GM12878 (cell line): ENCODE results near the gene PPP4C. TPM values are rescaled to one million over a fixed set of nuclear protein-coding genes. Genes with fewer than 3 reads are reported as not detected.
A peak's percentile ranks its signal among the peaks of the same experiment; 100 is the strongest.

Source experiments
- BRCA1 ChIP-seq: IDR thresholded peaks from 2 replicates; pipeline ENCODE4 v1.6.1; 2011; ENCODE audit warnings: low read depth, low read length, improper control_type of control experiment
- CEBPB ChIP-seq, 2 experiments: fragments of 150-350 bp in 1 of 2; IDR thresholded peaks; 2 replicates each; pipeline ENCODE4 v1.6.1; 2012 to 2014; ENCODE audit warnings: low read depth in 2 of 2, low read length in 2 of 2, borderline replicate concordance in 1 of 2, inconsistent platforms in 1 of 2
- CTCF ChIP-seq, 3 experiments: IDR thresholded peaks in 2 of 3; conservative IDR thresholded peaks in 1 of 3; 2 replicates each; pipeline ENCODE4 v1.5.1; 2011; ENCODE audit warnings: low read depth in 3 of 3, low read length in 3 of 3, mild to moderate bottlenecking in 3 of 3, control low read depth in 2 of 3, moderate library complexity in 2 of 3, inconsistent platforms in 1 of 3, mixed read lengths in 1 of 3; ENCODE audit not compliant: control insufficient read depth in 2 of 3, insufficient read depth in 1 of 3; ENCODE audit errors: extremely low read depth in 1 of 3
- E2F8 ChIP-seq: fragments of 450-650 bp; IDR thresholded peaks from 2 replicates; pipeline ENCODE4 v1.6.1; 2018; ENCODE audit warnings: mild to moderate bottlenecking, low read depth, moderate library complexity; ENCODE audit not compliant: partially characterized antibody
- MXI1 ChIP-seq: fragments of 150-350 bp; IDR thresholded peaks from 2 replicates; pipeline ENCODE4 v1.6.1; 2011; ENCODE audit warnings: low read depth, mild to moderate bottlenecking, inconsistent platforms, low read length, improper control_type of control experiment
- NFIC ChIP-seq: IDR thresholded peaks from 2 replicates; pipeline ENCODE4 v1.6.1; 2012; ENCODE audit warnings: low read depth, mild to moderate bottlenecking, inconsistent platforms, low read length, moderate library complexity
- PAX8 ChIP-seq: fragments of 450-650 bp; IDR thresholded peaks from 2 replicates; pipeline ENCODE4 v1.6.1; 2017; ENCODE audit warnings: mild to moderate bottlenecking, moderate library complexity
- PML ChIP-seq: IDR thresholded peaks from 2 replicates; pipeline ENCODE4 v1.6.1; 2012; ENCODE audit warnings: low read length, inconsistent platforms
- SIX5 ChIP-seq: IDR thresholded peaks from 2 replicates; pipeline ENCODE4 v1.6.1; 2011; ENCODE audit warnings: mild to moderate bottlenecking, low read depth, low read length, moderate library complexity; ENCODE audit not compliant: severe bottlenecking
- SKIL ChIP-seq: fragments of 450-650 bp; IDR thresholded peaks from 2 replicates; pipeline ENCODE4 v1.6.1; 2017; ENCODE audit warnings: mild to moderate bottlenecking, low read depth, inconsistent platforms; ENCODE audit not compliant: poor library complexity, severe bottlenecking
- SRF ChIP-seq, 2 experiments: IDR thresholded peaks; 2 replicates each; pipeline ENCODE4 v1.6.1; 2011; ENCODE audit warnings: low read depth in 2 of 2, low read length in 2 of 2, mild to moderate bottlenecking in 1 of 2, moderate library complexity in 1 of 2
- SUZ12 ChIP-seq: fragments of 200-600 bp; sonication (generic); IDR thresholded peaks from one replicate; pipeline ENCODE4 v1.6.1; 2018; ENCODE audit warnings: antibody characterized with exemption, mild to moderate bottlenecking; ENCODE audit not compliant: unreplicated experiment
- ZZZ3 ChIP-seq: IDR thresholded peaks from 2 replicates; pipeline ENCODE4 v1.6.1; 2011; ENCODE audit warnings: low read depth; ENCODE audit not compliant: control insufficient read depth, insufficient read length
- polyA plus RNA-seq, 11 experiments: library from polyadenylated mRNA; depleted of rRNA in 4 of 11; unstranded in 6 of 11; stranded (reverse) in 5 of 11; fragments of >200 nt; fragmentation: Nextera tagmentation in 4 of 11; fragmentation: Illumina TruSeq in 1 of 11; extraction: Ambion mirVana in 4 of 11; extraction: Trizol in 1 of 11; gene quantifications; 1 replicate in 1 of 11; 2 replicates in 10 of 11; pipeline versions ENCODE4 v1.2.1 to v1.2.3, GENCODE V29; 2011 to 2016; ENCODE audit warnings: inconsistent platforms in 2 of 11, missing spikeins in 2 of 11, low read depth in 1 of 11
- total RNA-seq, 4 experiments: library from RNA; depleted of rRNA in 3 of 4; stranded (reverse); fragments of >200 nt in 3 of 4; fragmentation: Illumina TruSeq in 1 of 4; extraction: Trizol in 1 of 4; gene quantifications; 2 replicates each; pipeline versions ENCODE4 v1.2.1 to v1.2.3, GENCODE V29; 2013 to 2021
- TF ChIP-seq, protein P1 (sequence below): fragments of 450-650 bp; IDR thresholded peaks from 2 replicates; pipeline ENCODE4 v1.6.1; 2016; ENCODE audit warnings: mild to moderate bottlenecking
- TF ChIP-seq, protein P2 (sequence below): fragments of 450-650 bp; IDR thresholded peaks from 2 replicates; pipeline ENCODE4 v1.6.1; 2018; ENCODE audit warnings: borderline replicate concordance, mild to moderate bottlenecking; ENCODE audit not compliant: partially characterized antibody
- TF ChIP-seq, protein P3 (sequence below): IDR thresholded peaks from 2 replicates; pipeline ENCODE4 v1.6.1; 2011; ENCODE audit warnings: borderline replicate concordance, low read depth, mild to moderate bottlenecking, moderate library complexity, low read length; ENCODE audit not compliant: insufficient read depth, poor library complexity, severe bottlenecking

The PPP4C gene
- total and polyA plus RNA-seq, 10 of the 15 experiments (the other 5 are each of a cell fraction or from before 2014, with no cell fraction given): 2.7 to 240 (median 124) TPM

- TF ChIP-seq, protein P1, sequence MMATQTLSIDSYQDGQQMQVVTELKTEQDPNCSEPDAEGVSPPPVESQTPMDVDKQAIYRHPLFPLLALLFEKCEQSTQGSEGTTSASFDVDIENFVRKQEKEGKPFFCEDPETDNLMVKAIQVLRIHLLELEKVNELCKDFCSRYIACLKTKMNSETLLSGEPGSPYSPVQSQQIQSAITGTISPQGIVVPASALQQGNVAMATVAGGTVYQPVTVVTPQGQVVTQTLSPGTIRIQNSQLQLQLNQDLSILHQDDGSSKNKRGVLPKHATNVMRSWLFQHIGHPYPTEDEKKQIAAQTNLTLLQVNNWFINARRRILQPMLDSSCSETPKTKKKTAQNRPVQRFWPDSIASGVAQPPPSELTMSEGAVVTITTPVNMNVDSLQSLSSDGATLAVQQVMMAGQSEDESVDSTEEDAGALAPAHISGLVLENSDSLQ: peak; percentile 70
- TF ChIP-seq CTCF (IDR thresholded peaks at IDR 0.05 in 2 of 3, conservative IDR thresholded peaks at IDR 0.05 in 1 of 3; ENCODE audit: control insufficient read depth in 2 of 3, extremely low read depth in 1 of 3, insufficient read depth in 1 of 3, low read depth in 3 of 3, low read length in 3 of 3) (no peak), SRF (IDR thresholded peaks at IDR 0.05; ENCODE audit: low read depth in 2 of 2, low read length in 2 of 2) (no peak), BRCA1 (no peak; the same call in 1 of the 2 replicates), PML (no peak), E2F8 (peak; percentile 68), NFIC (no peak), MXI1 (peak; percentile 92), ZZZ3 (no peak), SIX5 (no peak), SKIL (no peak), CEBPB (IDR thresholded peaks at IDR 0.05; ENCODE audit: borderline replicate concordance in 1 of 2, low read depth in 2 of 2, low read length in 2 of 2) (no peak), PAX8 (no peak), SUZ12 (no peak)
- TF ChIP-seq, protein P2, sequence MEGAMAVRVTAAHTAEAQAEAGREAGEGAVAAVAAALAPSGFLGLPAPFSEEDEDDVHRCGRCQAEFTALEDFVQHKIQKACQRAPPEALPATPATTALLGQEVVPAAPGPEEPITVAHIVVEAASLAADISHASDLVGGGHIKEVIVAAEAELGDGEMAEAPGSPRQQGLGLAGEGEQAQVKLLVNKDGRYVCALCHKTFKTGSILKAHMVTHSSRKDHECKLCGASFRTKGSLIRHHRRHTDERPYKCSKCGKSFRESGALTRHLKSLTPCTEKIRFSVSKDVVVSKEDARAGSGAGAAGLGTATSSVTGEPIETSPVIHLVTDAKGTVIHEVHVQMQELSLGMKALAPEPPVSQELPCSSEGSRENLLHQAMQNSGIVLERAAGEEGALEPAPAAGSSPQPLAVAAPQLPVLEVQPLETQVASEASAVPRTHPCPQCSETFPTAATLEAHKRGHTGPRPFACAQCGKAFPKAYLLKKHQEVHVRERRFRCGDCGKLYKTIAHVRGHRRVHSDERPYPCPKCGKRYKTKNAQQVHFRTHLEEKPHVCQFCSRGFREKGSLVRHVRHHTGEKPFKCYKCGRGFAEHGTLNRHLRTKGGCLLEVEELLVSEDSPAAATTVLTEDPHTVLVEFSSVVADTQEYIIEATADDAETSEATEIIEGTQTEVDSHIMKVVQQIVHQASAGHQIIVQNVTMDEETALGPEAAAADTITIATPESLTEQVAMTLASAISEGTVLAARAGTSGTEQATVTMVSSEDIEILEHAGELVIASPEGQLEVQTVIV: peak; percentile 43
- TF ChIP-seq, protein P3, sequence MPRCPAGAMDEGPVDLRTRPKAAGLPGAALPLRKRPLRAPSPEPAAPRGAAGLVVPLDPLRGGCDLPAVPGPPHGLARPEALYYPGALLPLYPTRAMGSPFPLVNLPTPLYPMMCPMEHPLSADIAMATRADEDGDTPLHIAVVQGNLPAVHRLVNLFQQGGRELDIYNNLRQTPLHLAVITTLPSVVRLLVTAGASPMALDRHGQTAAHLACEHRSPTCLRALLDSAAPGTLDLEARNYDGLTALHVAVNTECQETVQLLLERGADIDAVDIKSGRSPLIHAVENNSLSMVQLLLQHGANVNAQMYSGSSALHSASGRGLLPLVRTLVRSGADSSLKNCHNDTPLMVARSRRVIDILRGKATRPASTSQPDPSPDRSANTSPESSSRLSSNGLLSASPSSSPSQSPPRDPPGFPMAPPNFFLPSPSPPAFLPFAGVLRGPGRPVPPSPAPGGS: no peak
Observed at GRCh38 chr16:30052671-30053372, 23.0 kb upstream of the PPP4C start (continued).
